G401 (cell line): ENCODE data around the gene NDUFB6. TPM values are rescaled to one million over a fixed set of nuclear protein-coding genes. Genes with fewer than 3 reads are reported as not detected.
"Not testable (repeated sequence)": the region's sequence is repeated elsewhere in the genome, so short reads cannot be mapped to it uniquely, and the experiment has no call there.

Experiments
- DNase-seq: peaks from one replicate; pipeline ENCODE4 v3.0.0-alpha.2; 2015; ENCODE audit warnings: low spot score
- in situ Hi-C: cut with HindIII; loops from 2 replicates; pipeline ENCODE4 v1.10.0; 2016; ENCODE audit warnings: low sequenced_read_pairs, mixed read lengths
- total RNA-seq: library from RNA; depleted of rRNA; stranded (reverse); fragments of >200 nt; shearing (Covaris generic); gene quantifications from 2 replicates; pipeline ENCODE4 v1.2.3, GENCODE V29; 2014; rRNA removed

The NDUFB6 gene
- total RNA-seq, 1 experiment from 2014 or later: 124 TPM

- in situ Hi-C loops: no loop called here
- peak; percentile 83 for DNase-seq
Measured at GRCh38 chr9:32526041-32526706, 46.8 kb downstream of the NDUFB6 start, which contains the start of gene RIGI. RIGI (minus strand) TSS chr9:32526196; CDS start chr9:32526166, 30 bp downstream.

GRCh38 chr9:32525709-32526030, 47.3 kb downstream of the NDUFB6 start:
- in situ Hi-C loops: no loop called here

GRCh38 chr9:32524892-32525708, 47.9 kb downstream of the NDUFB6 start:
- DNase-seq: no peak
- in situ Hi-C loops: no loop called here

More at GRCh38 chr9:32525709-32526030, 47.3 kb downstream of the NDUFB6 start:
- peak; percentile 20 for DNase-seq

GRCh38 chr9:32524558-32524891, 48.4 kb downstream of the NDUFB6 start:
- in situ Hi-C loops, DNase-seq: not testable (repeated sequence)

GRCh38 chr9:32523910-32524309, 49.0 kb downstream of the NDUFB6 start:
- no peak for DNase-seq
- in situ Hi-C loops: no loop called here

- DNase-seq: no peak
- in situ Hi-C loops: no loop called here
Measured at GRCh38 chr9:32518276-32518675, 54.7 kb downstream of the NDUFB6 start.

GRCh38 chr9:32516241-32516640, 56.7 kb downstream of the NDUFB6 start:
- no peak for DNase-seq

GRCh38 chr9:32508728-32509127, 64.2 kb downstream of the NDUFB6 start:
- DNase-seq: no peak
- in situ Hi-C loops: no loop called here

More at GRCh38 chr9:32516241-32516640, 56.7 kb downstream of the NDUFB6 start:
- in situ Hi-C loops: no loop called here

- in situ Hi-C loops: no loop called here
- no peak for DNase-seq
Measured at GRCh38 chr9:32503008-32503407, 70.0 kb downstream of the NDUFB6 start.

Other genes with a start within 250 kb of the NDUFB6 start
- 43.1 and 56.8 TPM in 2 replicates for gene ACO1, start 188.5 kb downstream of the NDUFB6 start, total RNA-seq
- gene RIGI, start 47.0 kb downstream of the NDUFB6 start, total RNA-seq: 4.0 and 6.3 TPM in 2 replicates
- 7.7 and 10.9 TPM in 2 replicates for gene SMIM27, start 20.8 kb downstream of the NDUFB6 start, total RNA-seq
- 16.7 and 19.6 TPM in 2 replicates for gene TOPORS, start 20.6 kb downstream of the NDUFB6 start, total RNA-seq
- gene TAF1L, start 62.5 kb upstream of the NDUFB6 start, total RNA-seq: under 0.01 and 0.03 TPM in 2 replicates
- gene TMEM215, start 210.4 kb upstream of the NDUFB6 start, total RNA-seq: not detected in 2 replicates